HepG2 (cell line): ENCODE data around the gene SRRM3. TPM values are rescaled to one million over a fixed set of nuclear protein-coding genes. Genes with fewer than 3 reads are reported as not detected.

ENCODE experiments used
- ATAC-seq: fragments of 200-7000 bp; cut with Tn5 transposase; 3 replicates; pipeline ENCODE4 v1.9.1; 2020; ENCODE audit warnings: mild to moderate bottlenecking, moderate library complexity
- BruUV-seq: library from RNA; stranded (reverse); fragments of 400-500 nt; replicated peaks from 2 replicates; lab custom pipeline; 2021; lab: Mats Ljungman, UMichigan
- CTCF ChIA-PET: fragments of 300-600 bp; formaldehyde crosslinking; extraction: SDS; loops from one replicate; lab custom pipeline; 2021; ENCODE audit warnings: low total read pairs, inconsistent platforms, low intra/inter-chr PET ratio; lab: Yijun Ruan, JAX
- POLR2A ChIA-PET: fragments of 350-600 bp; sonication (Branson Sonifier 250); formaldehyde crosslinking; loops from one replicate; lab custom pipeline; 2020; ENCODE audit warnings: antibody characterized with exemption, inconsistent platforms; lab: Yijun Ruan, JAX
- DNase-seq: peaks from one replicate; pipeline ENCODE4 v3.0.0-alpha.2; 2015; ENCODE audit warnings: low spot score
- FAIRE-seq: peaks from 3 replicates; lab custom pipeline; 2011; peaks lifted over from hg19 to GRCh38; lab: Jason Lieb, UNC
- H2AFZ ChIP-seq: one replicate; pipeline ENCODE4 v1.6.1; 2011; ENCODE audit warnings: low read length, inconsistent platforms
- H3K27ac ChIP-seq: fragments of 300-600 bp; 3 replicates; pipeline ENCODE4 v1.8.0; 2011; ENCODE audit warnings: mixed run types, mild to moderate bottlenecking, mixed read lengths, low read length, inconsistent platforms; ENCODE audit not compliant: insufficient read depth; ENCODE audit errors: extremely low read length
- H3K27me3 ChIP-seq, 2 experiments: fragments of 200-600 bp in 1 of 2; 2 replicates in 1 of 2; 3 replicates in 1 of 2; pipeline versions ENCODE4 v1.6.0 to v1.8.0; 2011; ENCODE audit warnings: low read length in 2 of 2, mild to moderate bottlenecking in 2 of 2, moderate library complexity in 2 of 2, inconsistent platforms in 1 of 2; ENCODE audit not compliant: insufficient read depth in 2 of 2, control insufficient read depth in 1 of 2
- H3K36me3 ChIP-seq, 2 experiments: fragments of 200-600 bp in 1 of 2; replicated peaks in 1 of 2; 2 replicates in 1 of 2; 3 replicates in 1 of 2; pipeline versions ENCODE4 v1.5.1 to v1.8.0; 2011; ENCODE audit warnings: low read length in 2 of 2, inconsistent platforms in 1 of 2; ENCODE audit not compliant: insufficient read depth in 2 of 2, control insufficient read depth in 1 of 2
- H3K4me1 ChIP-seq: 2 replicates; pipeline ENCODE4 v1.5.1; 2012; ENCODE audit warnings: low read length, inconsistent platforms; ENCODE audit not compliant: insufficient read depth
- H3K4me2 ChIP-seq: 2 replicates; pipeline ENCODE4 v1.6.0; 2011; ENCODE audit warnings: low read depth, low read length, inconsistent platforms
- H3K4me3 ChIP-seq, 3 experiments: fragments of 200-600 bp in 1 of 3; sonication (generic), shearing (Covaris generic) in 1 of 3; replicated peaks in 1 of 3; 2 replicates each; pipeline ENCODE4 v1.5.1; 2011 to 2016; ENCODE audit warnings: low read length in 3 of 3, inconsistent platforms in 2 of 3, low read depth in 2 of 3, mild to moderate bottlenecking in 2 of 3, control low read depth in 1 of 3, mixed read lengths in 1 of 3; ENCODE audit not compliant: insufficient read depth in 1 of 3
- H3K79me2 ChIP-seq: one replicate; pipeline ENCODE4 v1.6.1; 2011; ENCODE audit warnings: low read length, inconsistent platforms; ENCODE audit not compliant: insufficient read depth
- H3K9ac ChIP-seq: 2 replicates; pipeline ENCODE4 v1.6.0; 2011; ENCODE audit warnings: mild to moderate bottlenecking, low read depth, low read length, inconsistent platforms; ENCODE audit not compliant: insufficient read depth
- H3K9me3 ChIP-seq: 2 replicates; pipeline ENCODE4 v1.5.1; 2012; ENCODE audit warnings: mild to moderate bottlenecking, low read length
- H4K20me1 ChIP-seq: 2 replicates; pipeline ENCODE4 v1.6.0; 2011; ENCODE audit warnings: inconsistent platforms, mild to moderate bottlenecking, low read length, moderate library complexity; ENCODE audit not compliant: insufficient read depth
- HNRNPLL ChIP-seq: fragments of 200-400 bp; formaldehyde crosslinking; IDR thresholded peaks from 2 replicates; pipeline ENCODE4 v1.6.1; 2017; ENCODE audit warnings: mild to moderate bottlenecking, low read depth, low read length; ENCODE audit not compliant: poor library complexity, severe bottlenecking
- YY1 ChIP-seq: IDR thresholded peaks from 2 replicates; pipeline ENCODE4 v1.6.1; 2011; ENCODE audit warnings: low read length, low read depth, moderate library complexity, mild to moderate bottlenecking; ENCODE audit not compliant: insufficient read depth, insufficient replicate concordance
- ZNF251 ChIP-seq: sonication (generic); formaldehyde crosslinking; IDR thresholded peaks from 2 replicates; pipeline ENCODE4 v1.9.0; 2021; ENCODE audit warnings: mild to moderate bottlenecking, missing genetic modification reagents
- WGBS: methylation state at CpG from one replicate; pipeline ENCODE4 v1.1.6; 2017; ENCODE audit warnings: low lambda C conversion rate; 5-methylcytosine and 5-hydroxymethylcytosine counted together
- in situ Hi-C: cut with HindIII; loops from 2 replicates; pipeline ENCODE4 v1.10.0; 2017; ENCODE audit warnings: low pct_unique_long_range_greater_than_20kb; ENCODE audit not compliant: extremely low pct_ligation_motif_present
- intact Hi-C: fragments of 100-400 bp; cut with micrococcal nuclease; formaldehyde crosslinking; loops from one replicate; pipeline ENCODE4 v1.10.0; 2022; ENCODE audit not compliant: unreplicated experiment
- polyA plus RNA-seq, 8 experiments: library from polyadenylated mRNA; depleted of rRNA in 3 of 8; stranded (reverse) in 7 of 8; unstranded in 1 of 8; fragments of >200 nt; fragmentation: Illumina TruSeq in 4 of 8; extraction: Trizol in 4 of 8; gene quantifications; 2 replicates each; pipeline versions ENCODE4 v1.2.1 to v1.2.3, GENCODE V29; 2011 to 2016; ENCODE audit warnings: low read depth in 4 of 8, missing spikeins in 1 of 8, mixed read lengths in 1 of 8; ENCODE audit not compliant: insufficient read depth in 1 of 8
- total RNA-seq, 5 experiments: library from RNA; depleted of rRNA; stranded (reverse); fragments of >200 nt; fragmentation: Illumina TruSeq; extraction: Trizol; gene quantifications; 2 replicates each; pipeline ENCODE4 v1.2.3, GENCODE V29; 2016; ENCODE audit warnings: low read depth in 1 of 5
- TF ChIP-seq, protein P1 (sequence below): sonication (generic); formaldehyde crosslinking; IDR thresholded peaks from 2 replicates; pipeline ENCODE4 v1.4.0; 2020; ENCODE audit warnings: missing genetic modification reagents, borderline replicate concordance

The SRRM3 gene
- total and polyA plus RNA-seq, 2 of the 13 experiments (the other 11 are each of a cell fraction or from before 2014, with no cell fraction given): 0.13 to 0.54 TPM

DNA sequence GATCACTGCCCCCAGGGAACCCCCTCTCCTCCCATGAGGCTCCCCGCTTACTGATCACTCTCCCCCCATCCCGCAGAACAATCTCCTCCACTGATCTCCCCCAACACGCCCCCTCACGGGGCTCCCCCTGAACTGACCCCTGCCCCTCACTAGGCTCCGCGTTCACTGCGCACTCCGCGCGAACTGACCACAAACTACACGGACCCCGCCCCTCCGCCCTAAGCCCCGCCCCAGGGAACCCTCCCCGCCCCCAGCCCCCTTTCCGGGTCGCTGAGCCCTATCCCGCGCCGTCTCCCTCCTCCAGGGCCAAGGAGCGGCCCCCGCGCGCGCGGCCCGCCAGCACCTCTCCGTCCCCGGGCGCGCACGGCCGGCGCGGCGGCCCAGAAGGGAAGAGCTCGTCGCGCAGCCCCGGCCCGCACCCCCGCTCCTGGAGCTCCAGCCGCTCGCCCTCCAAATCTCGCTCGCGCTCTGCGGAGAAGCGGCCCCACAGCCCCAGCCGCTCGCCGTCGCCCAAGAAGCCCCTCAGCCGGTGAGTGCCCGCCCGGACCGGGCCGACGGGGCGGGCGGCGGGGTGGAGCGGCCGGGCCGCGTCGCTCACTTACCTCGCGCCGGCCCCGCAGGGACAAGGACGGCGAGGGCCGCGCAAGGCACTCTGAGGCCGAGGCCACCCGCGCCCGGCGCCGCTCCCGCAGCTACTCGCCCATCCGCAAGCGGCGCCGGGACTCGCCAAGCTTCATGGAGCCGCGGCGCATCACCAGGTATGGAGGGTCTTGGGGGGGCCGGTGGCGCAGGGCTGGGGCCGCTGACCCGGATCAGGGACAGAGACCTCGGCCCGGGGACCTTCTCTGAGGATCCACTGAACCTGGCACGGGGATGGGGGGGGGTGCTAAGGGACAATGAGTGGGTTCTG is 80.9 kb downstream of the SRRM3 start:
- peaks cover 10 to 64% of the 10 kb centered on the region in 2 experiments for H3K27me3 ChIP-seq
- H3K4me2 ChIP-seq: peak overlapping the region; percentile 1; the same call in 1 of the 2 replicates
- ChIA-PET POLR2A (no interaction called here), CTCF (no interaction called here)
- no TSS peak for BruUV-seq
- no peak for DNase-seq
- intact Hi-C loops: no loop called here
- H2AFZ ChIP-seq: no peak overlapping the region
- no peak overlapping the region for H3K27ac ChIP-seq
- ATAC-seq: no peak
- no peak overlapping the region for H3K4me3 ChIP-seq
- no peaks in the 10 kb centered on the region for H3K36me3 ChIP-seq
- no peaks in the 10 kb centered on the region for H3K79me2 ChIP-seq
- peaks cover 28% of the 10 kb centered on the region for H3K4me1 ChIP-seq
- no peaks in the 10 kb centered on the region for H4K20me1 ChIP-seq
- 7% methylated on average over 21 of the region's 98 CpGs for WGBS
- TF ChIP-seq YY1: no peak
- TF ChIP-seq HNRNPLL: peak; percentile 40
- in situ Hi-C loops: loop anchor here (5.0 kb wide), 1 partner anchor 35 kb away; no protein-coding TSS in a partner anchor
- no peaks in the 10 kb centered on the region for H3K9me3 ChIP-seq
- FAIRE-seq: no peak
- H3K9ac ChIP-seq: no peak overlapping the region

GRCh38 chr7:76283254-76284159 is 81.8 kb downstream of the SRRM3 start:
- in situ Hi-C loops (loop anchor here (5.0 kb wide), 1 partner anchor 34 kb away; no protein-coding TSS in a partner anchor), intact Hi-C loops (no loop called here)
- 52% methylated on average over 13 of the region's 17 CpGs for WGBS
- no peak for FAIRE-seq
- no peak overlapping the region for H3K4me2 ChIP-seq
- no peaks in the 10 kb centered on the region for H3K79me2 ChIP-seq
- H3K9ac ChIP-seq: no peak overlapping the region
- POLR2A ChIA-PET: no interaction called here
- peaks cover 9 to 62% of the 10 kb centered on the region in 2 experiments for H3K27me3 ChIP-seq
- CTCF ChIA-PET: no interaction called here
- DNase-seq: no peak
- no peaks in the 10 kb centered on the region for H4K20me1 ChIP-seq
- H3K4me1 ChIP-seq: peaks cover 30% of the 10 kb centered on the region
- no TSS peak for BruUV-seq
- H3K4me3 ChIP-seq: no peak overlapping the region
- H3K9me3 ChIP-seq: no peaks in the 10 kb centered on the region
- H3K36me3 ChIP-seq: no peaks in the 10 kb centered on the region
- no peak overlapping the region for H2AFZ ChIP-seq
- no peak for ATAC-seq
- H3K27ac ChIP-seq: no peak overlapping the region
- TF ChIP-seq, protein P1, sequence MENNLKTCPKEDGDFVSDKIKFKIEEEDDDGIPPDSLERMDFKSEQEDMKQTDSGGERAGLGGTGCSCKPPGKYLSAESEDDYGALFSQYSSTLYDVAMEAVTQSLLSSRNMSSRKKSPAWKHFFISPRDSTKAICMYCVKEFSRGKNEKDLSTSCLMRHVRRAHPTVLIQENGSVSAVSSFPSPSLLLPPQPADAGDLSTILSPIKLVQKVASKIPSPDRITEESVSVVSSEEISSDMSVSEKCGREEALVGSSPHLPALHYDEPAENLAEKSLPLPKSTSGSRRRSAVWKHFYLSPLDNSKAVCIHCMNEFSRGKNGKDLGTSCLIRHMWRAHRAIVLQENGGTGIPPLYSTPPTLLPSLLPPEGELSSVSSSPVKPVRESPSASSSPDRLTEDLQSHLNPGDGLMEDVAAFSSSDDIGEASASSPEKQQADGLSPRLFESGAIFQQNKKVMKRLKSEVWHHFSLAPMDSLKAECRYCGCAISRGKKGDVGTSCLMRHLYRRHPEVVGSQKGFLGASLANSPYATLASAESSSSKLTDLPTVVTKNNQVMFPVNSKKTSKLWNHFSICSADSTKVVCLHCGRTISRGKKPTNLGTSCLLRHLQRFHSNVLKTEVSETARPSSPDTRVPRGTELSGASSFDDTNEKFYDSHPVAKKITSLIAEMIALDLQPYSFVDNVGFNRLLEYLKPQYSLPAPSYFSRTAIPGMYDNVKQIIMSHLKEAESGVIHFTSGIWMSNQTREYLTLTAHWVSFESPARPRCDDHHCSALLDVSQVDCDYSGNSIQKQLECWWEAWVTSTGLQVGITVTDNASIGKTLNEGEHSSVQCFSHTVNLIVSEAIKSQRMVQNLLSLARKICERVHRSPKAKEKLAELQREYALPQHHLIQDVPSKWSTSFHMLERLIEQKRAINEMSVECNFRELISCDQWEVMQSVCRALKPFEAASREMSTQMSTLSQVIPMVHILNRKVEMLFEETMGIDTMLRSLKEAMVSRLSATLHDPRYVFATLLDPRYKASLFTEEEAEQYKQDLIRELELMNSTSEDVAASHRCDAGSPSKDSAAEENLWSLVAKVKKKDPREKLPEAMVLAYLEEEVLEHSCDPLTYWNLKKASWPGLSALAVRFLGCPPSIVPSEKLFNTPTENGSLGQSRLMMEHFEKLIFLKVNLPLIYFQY (CRISPR knock-in tag): no peak
- no peak for TF ChIP-seq ZNF251 (CRISPR knock-in tag)
